GM21576 (cell line): Measurements from ENCODE around the gene FAAP20.

Source experiments
- ATAC-seq: cut with Tn5 transposase; IDR thresholded peaks from one replicate; pipeline ENCODE4 v1.9.1; 2021; ENCODE audit warnings: mild to moderate bottlenecking, moderate library complexity; ENCODE audit not compliant: unreplicated experiment

The FAAP20 gene

GRCh38 chr1:2230781-2231531 is 36.4 kb upstream of the FAAP20 start:
- ATAC-seq: no peak

GRCh38 chr1:2229911-2230731 is 35.5 kb upstream of the FAAP20 start:
- ATAC-seq: no peak

DNA sequence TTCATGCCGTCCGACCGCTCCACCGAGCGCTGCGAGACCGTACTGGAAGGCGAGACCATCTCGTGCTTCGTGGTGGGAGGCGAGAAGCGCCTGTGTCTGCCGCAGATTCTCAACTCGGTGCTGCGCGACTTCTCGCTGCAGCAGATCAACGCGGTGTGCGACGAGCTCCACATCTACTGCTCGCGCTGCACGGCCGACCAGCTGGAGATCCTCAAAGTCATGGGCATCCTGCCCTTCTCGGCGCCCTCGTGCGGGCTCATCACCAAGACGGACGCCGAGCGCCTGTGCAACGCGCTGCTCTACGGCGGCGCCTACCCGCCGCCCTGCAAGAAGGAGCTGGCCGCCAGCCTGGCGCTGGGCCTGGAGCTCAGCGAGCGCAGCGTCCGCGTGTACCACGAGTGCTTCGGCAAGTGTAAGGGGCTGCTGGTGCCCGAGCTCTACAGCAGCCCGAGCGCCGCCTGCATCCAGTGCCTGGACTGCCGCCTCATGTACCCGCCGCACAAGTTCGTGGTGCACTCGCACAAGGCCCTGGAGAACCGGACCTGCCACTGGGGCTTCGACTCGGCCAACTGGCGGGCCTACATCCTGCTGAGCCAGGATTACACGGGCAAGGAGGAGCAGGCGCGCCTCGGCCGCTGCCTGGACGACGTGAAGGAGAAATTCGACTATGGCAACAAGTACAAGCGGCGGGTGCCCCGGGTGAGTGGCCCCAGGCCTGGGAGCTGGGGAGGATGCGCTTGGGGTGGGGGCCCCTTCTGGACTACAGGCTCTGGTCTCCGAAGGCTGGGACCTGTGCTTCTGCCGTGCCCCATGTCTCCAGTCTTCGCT is 34.7 kb upstream of the FAAP20 start:
- ATAC-seq: no peak

- no peak for ATAC-seq
Observed at GRCh38 chr1:2228694-2229036, 34.1 kb upstream of the FAAP20 start.

DNA sequence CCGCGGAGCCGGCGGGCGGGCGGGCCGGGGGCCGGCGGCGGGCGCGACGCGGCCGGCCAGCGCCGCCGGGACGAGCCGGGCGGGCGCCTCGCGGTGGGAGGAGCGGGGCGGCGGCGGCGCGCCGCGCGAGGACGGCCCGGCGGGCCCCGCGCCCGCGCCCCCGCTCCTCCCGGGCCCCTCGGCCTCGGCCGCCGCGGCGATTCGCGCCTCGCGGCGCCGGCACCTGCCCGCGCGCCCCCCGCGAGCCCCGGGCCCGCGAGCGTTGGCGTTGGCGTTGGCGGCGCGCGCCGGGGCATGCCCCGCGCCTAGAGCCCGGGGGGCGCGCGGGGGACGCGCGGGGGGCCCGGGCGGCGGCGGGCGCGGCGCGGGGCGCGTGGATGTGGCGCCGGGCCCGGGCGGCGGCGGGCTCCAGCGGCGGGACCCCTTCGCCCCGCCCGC is 33.6 kb upstream of the FAAP20 start, which contains the start of gene SKI:
TSS of gene SKI (plus strand) at position 163 of the 438 bp plus-strand sequence. CDS start 448 bp downstream, outside the sequence.
- no peak for ATAC-seq

DNA sequence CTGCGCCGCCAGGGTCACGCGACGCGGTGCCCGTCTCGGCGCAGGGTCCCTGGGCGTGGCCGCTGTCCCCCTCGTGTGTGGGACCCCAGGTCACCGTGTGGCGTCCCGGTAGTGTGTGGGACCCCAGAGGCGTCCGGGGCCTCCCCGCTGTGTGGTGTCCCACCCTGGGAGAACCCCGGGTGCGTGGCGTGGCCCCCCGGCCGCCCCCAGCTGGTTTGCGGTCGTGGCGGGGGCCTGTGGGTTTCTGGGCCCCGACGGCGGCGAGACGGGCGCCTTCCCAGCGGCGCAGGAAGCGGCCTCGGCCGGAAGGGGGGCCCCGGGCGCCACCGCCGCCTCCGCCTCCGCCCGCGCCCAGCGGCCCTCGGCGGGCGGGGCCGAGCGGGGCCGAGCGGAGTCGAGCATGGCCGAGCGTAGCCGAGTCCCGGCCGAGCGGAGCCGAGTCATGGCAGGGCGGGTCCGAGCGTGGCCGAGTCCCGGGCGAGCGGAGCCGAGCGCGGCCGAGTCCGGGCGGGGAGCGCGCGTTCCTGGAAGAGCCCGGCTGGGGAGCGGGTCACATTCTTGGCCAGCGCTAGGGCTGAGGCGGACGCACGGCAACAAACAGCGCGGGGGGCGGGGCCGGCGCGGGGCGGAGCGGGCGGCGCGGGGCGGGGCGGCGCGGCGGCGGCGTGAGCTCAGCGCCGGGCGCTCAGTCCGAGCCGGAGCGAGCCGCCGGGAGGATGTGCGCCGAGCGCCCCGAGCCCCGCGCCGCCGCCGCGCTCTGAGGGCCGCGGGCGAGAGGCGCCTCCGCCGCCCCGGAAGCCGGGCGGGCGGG is 33.0 kb upstream of the FAAP20 start:
- ATAC-seq: peak; percentile 82

GRCh38 chr1:2226525-2227345 is 32.2 kb upstream of the FAAP20 start:
- peak; percentile 3 for ATAC-seq

DNA sequence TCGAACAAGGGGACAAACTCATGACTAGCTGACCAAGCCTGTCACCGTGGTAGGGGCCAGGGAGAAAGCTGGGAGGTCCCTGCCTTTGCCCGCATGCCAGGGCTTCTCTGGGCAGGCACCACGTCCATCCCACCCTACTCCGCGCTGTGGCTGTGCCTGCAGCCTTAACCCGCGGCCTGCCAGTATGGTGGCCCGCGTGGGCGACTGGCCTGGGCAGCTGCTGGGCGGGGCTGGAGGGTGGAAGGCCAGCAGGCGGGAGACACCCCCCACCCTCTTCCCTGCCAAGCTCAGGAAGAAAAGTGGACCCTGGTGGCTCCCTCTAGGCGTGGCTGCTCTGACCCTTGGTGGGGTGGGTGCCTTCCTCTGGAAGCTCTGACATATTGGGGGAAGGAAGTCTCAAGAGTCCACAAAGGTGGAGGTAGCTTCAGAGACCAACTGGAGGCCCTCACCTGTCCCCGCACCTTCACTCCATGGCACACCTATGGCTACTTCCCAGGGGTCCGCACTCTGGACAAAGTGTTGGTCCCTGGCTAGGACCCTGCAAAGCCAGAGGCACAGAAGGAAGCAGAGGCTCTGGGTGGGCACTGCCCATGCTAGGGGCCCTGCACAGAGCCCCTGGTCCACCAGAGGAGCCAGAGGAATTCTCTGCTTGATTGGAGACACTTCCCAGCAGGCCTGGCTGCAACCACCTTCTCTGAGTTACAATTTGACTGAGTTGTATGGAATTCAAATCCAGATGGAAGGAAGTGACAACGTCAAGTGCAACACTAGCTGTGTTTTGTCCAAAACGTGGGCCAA is 30.3 kb upstream of the FAAP20 start:
- no peak for ATAC-seq

DNA sequence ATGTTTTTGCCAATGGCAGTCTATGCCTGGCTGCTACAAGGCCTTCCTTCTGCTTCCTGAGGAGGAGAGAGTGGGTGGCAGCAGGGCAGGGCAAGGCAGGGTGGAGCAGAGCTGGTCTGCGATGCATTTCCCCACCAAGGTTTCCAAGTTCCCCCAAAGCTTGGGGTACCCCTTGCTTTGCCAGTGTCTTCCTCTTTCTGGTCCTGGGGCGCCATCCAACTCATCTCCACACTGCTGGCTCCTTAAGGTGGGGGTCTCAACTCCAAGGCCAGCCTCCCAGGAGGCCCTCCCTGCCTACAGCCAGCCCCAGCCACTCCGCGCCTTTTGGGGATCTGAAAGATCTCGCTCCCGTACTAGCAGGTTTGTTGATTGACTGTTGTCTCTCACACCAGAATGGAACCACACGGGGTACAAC is 29.6 kb upstream of the FAAP20 start:
- ATAC-seq: no peak

DNA sequence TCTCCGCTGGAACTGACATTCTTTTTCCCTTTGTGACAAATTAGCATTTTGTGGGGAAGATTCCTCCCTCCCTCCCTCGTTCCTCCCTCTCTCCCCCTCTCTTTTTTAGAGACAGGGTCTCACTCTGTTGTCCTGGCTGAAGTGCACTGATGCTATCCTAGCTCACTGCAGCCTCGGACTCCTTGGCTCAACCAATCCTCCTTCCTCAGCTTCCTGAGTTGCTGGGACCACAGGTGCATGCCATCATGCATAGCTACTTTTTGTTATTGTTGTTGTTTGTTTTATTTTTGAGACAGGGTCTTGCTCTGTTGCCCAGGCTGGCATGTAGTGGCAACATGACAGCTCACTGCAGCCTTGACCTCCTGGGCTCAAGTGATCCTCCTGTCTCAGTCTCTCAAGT is 26.7 kb upstream of the FAAP20 start:
- no peak for ATAC-seq

DNA sequence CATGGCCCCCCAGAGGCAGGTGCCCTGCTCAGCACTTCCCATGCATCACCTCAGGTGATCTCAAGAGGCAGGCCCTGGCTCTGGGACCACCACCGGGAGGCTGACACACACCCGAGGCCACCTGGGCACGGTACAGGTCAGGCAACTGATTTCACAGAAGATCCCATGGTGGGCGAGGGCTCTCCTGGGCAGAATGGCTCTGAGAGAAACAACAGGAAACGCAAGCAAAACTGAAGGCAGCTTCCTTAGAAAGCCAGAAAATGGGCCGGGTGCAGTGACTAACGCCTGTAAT is 22.1 kb upstream of the FAAP20 start:
- no peak for ATAC-seq

- no peak for ATAC-seq
Observed at GRCh38 chr1:2215909-2216766, 21.6 kb upstream of the FAAP20 start.

GRCh38 chr1:2215329-2215728 is 20.8 kb upstream of the FAAP20 start:
- ATAC-seq: no peak

DNA sequence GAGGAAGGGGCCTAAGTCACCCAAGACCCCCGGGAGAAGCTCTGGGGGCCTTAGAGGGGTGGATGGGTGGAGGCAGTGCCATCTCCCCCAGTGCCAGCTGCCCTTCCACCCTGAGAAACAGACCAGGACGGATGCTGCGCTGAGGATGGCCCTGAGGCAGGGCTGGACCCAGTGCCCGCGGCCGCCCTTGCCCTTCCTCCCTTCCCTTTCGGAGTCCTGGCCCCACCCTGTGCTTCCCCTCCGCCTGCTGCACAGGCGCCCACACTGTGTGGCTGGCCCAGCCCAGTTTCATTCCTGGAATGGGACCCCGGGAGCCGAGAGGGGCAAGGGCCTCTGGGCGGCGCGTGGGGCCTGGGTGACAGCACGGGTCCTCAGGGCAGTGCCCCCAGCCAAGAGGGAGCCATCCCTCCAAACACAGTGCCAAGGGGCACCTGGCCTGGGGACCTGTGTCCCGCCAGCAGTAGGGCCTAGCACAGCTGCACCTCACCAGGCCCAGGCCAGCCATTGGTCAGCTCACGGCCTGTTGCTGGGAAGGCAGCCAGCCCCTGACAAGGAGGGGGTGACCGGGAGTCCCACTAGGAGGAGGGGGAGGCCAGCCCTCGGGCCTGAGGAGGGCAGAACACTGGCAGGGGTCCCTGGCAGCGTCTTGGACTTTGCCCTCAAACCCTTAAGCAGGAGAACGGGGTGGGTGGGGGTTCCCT is 20.1 kb upstream of the FAAP20 start:
- no peak for ATAC-seq

GRCh38 chr1:2213576-2214505 is 19.3 kb upstream of the FAAP20 start:
- ATAC-seq: no peak
